GM18858 (cell line): ENCODE data around the gene HOXA10.

ENCODE experiments used
- ATAC-seq: cut with Tn5 transposase; IDR thresholded peaks from one replicate; pipeline ENCODE4 v1.9.1; 2021; ENCODE audit not compliant: unreplicated experiment

The HOXA10 gene

DNA sequence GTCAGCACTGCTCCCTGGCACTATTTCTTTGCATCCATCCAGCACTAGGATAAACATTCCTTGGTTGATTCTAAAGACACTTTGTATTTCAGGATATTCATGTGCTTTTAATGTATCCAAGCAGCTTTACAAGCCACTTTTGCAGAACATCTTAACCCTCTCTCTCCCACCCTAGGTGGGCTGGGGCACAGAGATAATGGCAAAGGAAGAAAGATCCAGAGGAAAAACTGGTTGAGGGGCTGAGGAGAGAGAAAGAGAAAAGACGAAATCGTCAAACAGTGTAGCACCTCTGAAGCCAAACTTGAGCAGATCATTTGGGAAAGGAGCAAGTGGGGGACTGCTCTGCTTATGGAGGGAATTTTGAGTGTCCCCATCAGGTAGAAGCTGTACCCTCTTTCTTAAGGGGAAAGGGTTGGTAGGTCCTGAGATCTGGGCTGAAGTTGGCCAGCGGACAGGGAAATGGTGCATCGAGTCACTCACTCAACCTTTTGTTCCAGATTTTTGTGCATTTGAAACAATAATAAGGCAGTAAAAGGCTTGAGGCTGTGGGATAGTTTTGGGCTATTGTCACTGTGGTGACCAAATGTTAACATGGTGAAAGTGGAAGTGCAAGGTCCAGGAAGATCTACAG, 30.0 kb upstream of the HOXA10 start:
- ATAC-seq: no peak

DNA sequence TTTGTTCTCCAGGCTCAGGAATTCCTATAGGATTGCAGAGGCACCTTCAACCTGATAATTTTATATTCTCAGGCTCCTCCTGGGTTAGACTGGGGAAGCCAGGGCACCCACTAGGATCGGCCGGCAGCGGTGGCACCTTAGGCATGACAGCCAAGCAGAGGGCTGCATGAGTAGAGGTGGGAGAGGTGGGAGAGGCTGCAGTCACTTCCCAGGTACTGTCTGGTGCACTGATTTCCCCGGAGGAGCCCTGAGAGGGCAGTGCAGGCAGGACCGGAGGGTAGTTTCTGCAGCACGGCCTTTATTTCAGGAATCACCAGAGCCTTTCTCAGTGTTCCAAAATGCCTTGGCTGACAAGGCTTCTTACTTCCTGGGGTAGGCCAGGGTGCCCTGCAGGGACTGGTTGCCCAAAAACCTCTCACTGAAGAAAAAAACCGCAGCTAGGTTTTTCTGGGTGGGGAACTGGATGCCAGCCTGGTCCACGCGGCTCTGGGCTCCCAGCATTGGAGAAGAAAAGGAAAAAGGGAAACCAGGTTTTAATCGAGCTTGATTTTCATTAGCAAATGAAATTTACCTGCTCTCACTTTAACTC, 29.3 kb upstream of the HOXA10 start:
- no peak for ATAC-seq

DNA sequence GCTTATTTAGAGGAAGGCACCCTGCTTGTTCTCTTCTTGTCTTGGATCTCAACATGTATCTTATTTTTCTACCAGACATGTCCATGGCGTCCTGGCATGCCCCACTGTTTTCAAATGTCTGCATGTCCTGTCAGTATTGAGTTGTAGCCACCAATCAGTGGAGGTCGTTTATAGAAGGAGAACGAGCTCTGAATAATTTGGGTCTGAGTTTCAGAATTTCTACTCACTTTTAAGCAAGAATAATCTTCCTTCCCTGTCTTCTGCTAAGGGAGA, 28.7 kb upstream of the HOXA10 start:
- no peak for ATAC-seq

DNA sequence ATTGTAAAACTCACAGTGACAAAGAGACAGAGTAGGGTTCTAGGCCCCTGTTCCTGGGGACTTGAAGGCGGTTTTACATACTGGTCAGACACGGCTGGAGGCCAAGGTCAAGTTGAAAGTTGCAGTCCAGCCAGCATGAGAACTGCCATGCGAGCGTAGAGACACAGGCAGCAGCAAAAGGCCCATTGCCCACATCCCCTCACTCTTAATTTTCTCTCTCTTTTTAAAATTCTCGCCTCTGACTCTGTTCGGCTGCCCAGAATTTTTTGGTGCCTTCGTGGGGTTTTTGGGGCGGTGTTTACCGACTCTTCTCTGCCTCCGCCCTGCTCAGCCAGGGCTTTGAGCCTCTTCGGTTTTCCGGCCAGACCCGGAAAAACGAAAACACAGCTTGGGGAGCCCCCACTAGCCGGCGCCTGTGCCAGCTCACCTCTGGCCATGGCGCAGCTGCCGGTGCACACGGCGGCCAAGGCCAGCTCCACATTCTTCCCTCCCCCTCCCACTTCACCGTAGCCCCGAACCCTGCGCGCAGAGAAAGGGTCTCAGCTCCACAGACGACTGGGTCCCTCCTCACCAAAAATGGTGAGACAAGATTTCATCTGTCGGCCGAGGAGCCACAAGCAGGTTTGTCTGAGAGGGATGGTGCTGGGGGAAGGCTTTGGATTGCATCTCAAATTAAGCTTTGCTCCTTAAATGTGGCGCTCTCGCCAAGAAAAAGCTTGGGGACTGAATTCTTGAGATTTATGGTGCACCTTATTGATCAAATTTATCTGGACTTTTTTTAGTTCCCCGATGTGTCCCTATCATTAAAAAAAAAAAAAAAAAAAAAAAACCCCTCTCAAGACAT, 28.1 kb upstream of the HOXA10 start:
- no peak for ATAC-seq

DNA sequence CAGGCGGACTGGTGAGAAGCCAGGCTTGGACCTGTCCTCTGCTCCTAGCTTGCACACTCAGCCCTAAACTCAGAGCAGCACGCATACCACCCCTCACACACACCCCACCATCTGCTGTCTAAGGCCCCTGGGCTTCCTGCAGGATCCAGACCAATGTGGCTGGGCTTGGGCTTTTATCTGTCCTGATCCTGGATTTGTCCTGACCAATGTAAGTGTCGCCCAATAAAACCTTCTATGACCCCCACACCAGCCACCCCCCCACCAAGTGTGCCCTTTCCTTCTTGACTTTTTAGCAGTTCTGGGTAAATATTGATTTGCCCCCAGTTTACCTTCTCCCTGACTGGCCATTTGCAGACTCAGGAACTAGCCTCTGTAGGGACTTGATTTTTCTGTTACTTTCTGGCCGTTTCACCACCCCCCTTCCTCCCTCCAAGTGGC, 27.5 kb upstream of the HOXA10 start:
- ATAC-seq: no peak

DNA sequence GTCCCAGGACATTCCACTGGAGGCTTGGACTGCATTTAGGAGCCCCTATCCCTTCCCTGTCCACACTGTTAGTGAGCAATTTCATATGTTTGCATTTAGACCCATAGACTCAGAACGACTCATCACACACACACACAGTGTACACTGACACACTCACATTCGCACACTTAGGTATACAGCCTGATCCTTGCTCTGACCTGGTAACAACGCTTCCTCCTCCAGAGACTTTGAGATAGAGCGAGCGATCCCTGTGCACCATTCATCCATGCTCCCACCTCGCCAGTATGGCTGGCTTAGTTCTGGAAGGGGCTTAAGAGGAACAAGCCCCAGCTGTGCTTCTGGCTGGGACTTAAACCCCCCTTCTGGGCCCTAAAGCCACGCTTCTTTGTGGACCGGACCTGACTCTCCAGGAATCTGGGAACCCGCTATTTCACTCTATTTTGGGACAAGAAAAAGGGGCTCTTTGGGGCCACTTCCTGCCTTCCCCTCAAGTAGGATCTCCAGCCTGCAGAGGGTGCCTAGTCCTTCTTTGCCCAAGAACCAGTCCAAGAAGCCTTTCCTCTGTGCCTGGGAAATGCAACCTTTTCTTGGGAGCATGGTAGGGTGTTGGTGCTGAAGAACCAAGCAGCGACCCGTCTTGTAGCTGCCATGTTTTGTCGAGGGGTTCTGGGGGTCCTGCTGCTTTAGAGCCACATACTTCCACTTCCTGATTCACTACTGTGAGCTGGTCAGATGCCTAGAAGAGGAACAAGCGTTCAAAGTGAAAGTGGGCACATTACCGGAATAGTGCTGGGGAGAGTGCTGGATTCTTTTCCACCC, 26.9 kb upstream of the HOXA10 start:
- no peak for ATAC-seq

DNA sequence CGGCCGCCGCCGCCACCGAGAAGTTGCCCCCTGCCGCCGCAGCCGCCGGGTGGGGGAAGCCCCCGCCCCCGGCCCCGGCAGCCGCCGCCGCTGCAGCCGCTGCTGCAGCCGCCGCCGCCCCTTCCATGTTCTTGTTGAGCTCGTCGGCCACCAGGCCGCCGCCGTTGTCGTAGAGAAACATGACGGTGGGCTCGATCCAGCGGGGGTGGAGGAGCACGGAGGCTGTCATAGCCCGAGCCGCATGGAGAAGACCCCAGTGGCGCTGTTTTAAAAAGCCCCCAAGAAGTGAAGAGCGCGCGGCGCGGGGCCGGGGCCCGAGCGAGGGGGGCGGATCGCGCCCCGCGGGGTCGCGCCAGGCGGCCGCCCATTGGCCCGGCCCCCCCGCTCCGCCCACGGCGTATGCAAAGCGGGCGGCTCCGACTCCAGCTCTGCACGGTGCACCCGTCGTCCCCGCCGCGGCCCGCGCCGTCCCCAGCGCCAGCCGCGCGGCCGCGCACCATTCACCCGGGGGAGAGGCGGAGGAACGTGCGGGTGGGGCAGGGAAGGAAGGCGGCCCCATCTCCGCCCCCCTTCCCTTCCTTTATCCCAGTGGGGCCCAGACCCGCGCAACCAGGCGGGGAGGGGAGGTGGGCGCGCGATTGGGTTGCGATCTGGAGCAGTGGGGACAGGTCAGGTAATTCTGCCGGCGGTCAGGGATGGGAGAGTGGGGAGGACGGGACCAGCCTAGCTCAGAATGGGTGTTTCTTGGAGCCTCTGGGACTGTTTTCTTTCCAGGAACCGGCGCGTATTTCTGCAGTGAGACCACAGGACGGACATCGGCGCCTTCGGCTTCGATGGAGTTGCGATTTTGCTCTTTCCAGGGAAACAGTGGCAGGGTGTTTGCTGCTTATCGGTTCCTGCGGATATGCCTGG, 26.0 kb upstream of the HOXA10 start, which contains the start of gene HOXA13:
Gene HOXA13, minus strand, starts transcription at position 243 of the 912 bp plus-strand sequence. Its CDS starts 14 bp downstream, at position 229.
- ATAC-seq: no peak

DNA sequence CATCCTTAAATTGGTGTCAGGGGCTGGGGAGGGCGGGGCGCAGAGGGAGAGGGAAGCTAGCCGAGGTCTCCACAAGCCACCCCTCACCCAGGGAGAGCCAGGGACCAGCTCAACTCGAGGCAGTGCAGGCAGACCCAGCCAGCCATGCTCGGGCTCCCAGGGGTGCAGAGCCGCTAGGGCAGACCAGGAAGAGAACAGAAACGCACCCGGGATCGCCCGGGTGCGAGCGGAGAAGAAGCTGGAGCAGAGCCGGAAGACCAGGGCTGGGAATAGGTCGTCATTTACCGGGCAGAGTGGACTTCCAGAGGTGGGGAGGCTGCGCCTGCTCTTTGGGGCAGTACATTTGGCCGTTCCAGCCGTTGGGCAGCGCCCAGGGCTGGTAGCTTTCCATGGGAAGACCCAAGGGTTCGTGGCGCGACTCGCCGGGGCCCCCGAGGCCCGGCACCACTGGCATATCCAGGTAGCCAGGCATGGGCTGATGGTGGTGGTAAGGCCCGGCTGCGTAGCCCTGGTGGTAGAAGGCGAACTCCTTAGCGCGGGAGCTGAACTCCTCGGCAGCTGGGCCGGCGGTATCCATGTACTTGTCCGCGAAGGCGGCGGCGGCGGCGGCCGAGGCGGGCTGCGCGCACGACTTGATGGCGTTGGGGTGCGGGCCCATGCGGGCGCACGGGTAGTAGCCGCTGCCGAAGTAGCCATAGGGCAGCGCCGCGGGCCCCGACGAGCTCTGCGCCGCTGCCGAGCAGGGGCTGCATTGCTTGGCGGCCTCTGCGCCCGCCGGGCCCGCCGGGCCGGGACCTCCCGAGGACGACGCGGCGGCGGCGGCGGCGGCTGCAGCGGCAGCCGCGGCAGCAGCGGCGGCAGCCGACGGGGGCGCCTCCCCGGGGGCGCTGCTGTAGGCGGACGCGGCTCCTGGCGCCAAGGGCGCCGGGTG, 25.0 kb upstream of the HOXA10 start:
- ATAC-seq: no peak

DNA sequence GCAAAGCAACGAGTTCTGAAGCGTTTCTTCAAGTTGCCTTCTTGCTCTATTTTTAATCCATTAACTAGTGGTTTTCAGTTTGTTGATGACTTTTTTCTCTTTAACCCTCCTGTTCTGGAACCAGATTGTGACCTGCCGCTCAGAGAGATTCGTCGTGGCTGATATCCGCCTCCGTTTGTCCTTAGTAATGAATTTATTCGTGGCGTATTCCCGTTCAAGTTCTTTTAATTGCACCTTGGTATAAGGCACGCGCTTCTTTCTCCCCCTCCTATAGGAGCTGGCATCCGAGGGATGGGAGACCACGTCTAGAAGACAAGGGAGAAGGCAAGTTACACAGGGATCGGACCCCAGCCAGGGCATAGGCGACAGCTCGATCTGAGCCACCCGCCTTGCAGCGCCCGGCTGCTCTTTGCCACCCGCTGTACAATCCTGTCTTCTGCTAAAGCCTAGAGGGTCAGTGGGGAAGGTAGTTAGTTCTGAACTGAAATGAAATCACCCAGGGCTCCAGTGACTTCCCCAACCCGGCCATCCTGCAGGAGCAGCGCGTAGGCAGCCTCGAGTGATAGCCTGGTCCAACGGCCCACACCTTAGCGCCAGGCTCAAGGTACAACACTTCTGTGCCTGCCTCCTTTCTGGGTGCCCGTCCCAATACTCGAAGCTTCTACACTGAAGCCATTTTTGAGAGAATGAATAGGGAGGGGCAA, 24.2 kb upstream of the HOXA10 start:
- no peak for ATAC-seq

DNA sequence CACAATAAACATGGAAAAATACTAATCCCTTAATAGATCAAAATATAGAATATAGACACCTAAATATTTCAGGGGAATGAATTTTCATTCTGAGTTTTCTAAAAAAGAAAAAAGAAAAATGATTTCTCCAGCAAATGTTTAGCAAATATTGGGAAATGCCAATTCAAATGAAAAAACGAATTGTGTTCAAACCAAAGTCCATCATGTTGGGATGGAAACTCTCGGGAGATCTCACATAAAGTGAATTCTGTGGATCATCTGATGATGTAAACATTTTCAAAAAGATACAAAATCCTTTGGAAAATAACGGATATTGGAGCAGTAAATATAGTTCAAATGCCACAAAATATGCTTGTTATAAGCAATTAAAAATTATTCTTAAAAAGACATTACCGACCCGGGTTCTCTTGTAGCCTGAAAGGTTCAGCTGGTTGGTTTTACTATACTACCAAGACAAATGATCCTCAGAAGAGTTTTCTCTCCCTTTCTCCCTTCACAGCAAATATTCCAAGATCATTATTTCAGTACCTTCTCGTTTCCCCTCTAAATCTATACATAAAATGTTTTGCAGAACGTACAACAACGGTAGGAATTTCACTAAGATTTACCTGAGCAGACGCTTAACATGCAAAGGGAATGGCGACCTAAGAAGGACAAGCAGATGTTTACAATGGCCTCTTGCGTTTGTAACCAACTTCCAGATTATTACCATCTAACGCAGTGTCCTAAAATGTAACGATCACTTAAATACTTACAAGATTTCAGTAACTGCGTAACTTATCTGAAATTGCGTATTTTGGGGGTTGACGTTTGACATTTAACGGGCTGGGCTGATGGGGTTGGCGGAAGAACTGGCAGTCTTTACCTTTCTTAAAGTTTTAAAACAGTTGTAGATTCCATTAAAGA, 23.3 kb upstream of the HOXA10 start:
- ATAC-seq: no peak

DNA sequence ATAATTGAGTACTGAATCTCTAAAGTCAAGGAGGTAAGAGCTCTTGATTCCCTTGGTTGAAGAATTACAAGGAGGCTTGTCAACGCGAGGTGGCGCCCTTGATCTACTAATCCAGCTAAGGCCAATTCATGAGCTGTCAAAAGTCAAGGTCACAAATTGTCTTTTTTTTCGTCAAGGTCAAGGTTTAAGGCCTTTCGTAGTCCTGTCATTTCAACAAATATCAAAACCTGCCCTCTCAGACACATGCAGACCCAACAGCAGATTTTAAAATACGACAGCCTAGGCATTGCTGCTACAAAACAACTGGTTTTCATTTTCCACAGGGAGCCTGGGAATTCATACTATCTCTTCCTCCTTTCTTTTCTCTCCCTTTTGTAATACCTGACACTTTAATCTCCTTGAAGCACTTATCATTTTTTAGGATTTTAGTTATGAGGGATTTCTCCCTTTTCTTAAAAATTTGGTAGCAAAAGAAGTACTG, 22.2 kb upstream of the HOXA10 start:
- no peak for ATAC-seq

DNA sequence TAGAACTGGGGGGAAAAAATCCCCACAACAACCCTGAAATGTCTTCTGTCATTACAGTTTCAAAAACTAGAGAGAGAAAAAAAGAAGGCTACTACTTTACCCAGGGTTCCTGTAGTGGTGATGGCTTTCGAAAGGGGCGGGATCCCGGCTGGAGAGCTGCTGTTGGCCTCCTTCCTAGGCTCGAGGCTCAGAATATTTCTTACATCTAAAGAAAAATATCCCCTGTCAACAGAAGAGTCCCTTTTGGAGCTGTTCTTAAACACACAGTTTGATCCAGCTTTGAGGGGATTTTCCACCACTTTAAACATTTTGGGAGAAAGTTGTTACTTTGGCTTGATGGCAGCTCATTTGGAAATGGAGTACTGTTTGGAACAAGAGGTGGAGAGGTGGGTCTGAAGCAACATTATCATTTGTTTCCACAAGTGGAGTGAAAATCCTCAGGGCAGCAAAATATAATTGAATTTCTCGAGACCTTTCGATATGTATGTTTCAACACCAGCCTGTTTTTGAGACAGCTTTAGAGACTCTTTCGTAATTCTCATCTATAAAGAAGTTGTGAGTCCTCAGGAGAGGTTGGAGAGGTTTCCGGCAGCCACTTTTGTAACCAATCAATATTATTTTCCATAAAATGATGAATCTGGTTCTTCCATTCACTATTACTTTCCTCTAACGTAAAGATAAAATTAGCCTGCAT, 20.7 kb upstream of the HOXA10 start:
- ATAC-seq: no peak

DNA sequence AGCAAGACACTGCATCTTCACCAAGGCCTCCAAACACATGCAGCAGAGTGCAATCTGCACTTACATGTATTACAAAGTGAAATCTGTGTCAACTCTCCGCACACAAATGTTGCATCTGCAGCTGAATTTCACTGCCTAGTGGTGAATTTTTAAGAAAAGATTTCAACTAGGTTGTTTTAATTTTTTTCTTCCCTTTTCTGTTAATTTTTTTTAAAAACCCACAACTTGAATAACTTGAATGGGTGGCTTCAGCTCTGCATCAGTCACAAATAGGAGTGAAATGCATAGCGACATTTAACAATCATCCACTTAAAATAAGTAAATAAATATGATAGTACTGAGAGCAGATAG, 19.9 kb upstream of the HOXA10 start:
- ATAC-seq: no peak

DNA sequence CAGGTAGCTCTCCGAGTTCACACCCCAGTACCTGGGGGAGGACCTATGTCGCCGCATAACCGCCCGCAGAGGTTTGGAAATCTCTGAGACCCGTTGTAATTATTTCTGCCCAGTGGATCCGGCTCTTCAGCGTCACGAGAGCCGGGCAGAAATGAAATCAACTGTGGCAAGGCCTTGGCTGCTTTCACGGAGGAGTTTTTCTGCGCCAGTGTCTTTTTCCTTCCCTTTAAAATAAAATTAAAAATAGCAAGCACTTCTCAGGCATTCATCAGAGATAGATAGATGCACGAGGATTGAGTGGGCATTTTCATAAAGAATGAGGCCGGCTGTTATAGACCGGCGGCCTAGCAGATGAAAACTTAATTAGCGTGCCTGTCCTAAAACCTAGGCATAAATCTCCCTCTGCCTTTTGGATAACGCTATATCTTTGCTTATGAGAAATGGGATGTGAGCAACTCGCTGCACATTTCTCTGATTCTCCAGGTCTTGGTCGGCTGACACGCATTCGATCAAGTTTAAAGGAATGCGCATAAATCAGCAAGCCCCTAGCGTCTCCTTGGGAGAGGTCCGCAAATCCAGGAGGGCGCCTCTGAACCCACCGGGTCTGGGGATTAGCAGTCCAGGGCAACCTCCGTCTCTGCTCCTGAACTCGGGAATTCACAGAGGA, 19.3 kb upstream of the HOXA10 start:
- ATAC-seq: no peak

DNA sequence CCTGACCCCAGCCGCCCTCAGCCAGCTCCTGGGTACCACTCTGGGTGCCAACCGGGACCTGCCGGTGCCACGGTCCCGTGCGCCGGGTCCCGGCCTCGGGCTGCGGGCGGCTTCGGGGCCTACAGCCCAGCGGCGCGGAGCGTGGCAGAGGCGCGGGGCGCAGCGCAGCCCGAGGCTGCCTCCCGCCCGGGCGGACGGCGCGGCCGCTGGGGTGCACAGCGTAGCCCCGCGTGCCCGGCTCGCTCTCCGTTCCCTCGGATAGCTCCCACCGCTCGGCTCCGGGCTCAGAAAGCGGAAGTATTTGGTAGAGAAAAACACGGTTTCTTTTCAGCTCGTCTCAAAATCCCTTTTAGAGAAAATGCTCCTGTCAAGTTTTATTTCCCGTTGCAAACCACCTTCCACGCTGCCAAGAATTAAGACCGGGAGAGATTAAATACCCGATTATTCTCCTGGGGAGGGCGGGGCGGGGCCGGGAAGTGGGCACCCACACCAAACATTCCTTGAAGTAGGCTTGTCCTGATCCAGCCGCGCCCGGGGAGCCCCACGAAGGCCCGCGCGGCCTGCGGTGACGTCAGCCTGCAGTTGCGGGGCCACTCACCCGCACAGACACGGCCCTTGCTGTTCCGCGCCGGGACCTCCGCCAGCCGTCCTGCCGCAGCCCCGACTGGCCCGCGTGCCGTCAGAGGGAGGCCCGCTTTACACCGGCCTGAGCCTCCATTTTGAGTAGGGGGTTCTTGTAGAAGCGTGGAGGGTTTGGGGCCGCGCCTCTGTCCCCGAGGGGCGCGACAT, 18.6 kb upstream of the HOXA10 start:
- no peak for ATAC-seq
